ENCODE measurements around the gene CMIP.
"Not testable (repeated sequence)": the region's sequence is repeated elsewhere in the genome, so short reads cannot be mapped to it uniquely, and the experiment has no call there.

The CMIP gene

DNA sequence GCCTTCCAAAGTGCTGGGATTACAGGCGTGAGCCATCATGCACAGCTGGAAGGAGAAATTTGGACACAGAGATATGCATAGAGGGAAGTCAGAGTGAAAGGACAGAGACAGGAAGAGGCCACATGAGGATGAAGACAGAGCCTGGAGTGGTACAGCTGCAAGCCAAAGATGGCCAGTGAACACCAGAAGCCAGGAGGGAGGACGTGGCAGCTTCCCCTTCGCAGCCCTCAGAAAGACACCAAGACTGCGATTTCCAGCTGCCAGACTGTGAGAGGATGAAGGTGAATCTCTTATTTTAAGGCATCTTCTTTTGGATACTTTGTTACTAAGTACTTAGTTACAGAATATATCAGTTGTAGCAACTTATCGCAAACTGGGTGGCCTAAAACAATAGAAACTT lies 274.0 kb downstream of the CMIP start:
- no peak for DNase-seq (ENCODE audit: low read depth in 2 of 2)

GRCh38 chr16:81719993-81720392 lies 275.4 kb downstream of the CMIP start:
- DNase-seq (ENCODE audit: low read depth in 2 of 2) = no peak

DNA sequence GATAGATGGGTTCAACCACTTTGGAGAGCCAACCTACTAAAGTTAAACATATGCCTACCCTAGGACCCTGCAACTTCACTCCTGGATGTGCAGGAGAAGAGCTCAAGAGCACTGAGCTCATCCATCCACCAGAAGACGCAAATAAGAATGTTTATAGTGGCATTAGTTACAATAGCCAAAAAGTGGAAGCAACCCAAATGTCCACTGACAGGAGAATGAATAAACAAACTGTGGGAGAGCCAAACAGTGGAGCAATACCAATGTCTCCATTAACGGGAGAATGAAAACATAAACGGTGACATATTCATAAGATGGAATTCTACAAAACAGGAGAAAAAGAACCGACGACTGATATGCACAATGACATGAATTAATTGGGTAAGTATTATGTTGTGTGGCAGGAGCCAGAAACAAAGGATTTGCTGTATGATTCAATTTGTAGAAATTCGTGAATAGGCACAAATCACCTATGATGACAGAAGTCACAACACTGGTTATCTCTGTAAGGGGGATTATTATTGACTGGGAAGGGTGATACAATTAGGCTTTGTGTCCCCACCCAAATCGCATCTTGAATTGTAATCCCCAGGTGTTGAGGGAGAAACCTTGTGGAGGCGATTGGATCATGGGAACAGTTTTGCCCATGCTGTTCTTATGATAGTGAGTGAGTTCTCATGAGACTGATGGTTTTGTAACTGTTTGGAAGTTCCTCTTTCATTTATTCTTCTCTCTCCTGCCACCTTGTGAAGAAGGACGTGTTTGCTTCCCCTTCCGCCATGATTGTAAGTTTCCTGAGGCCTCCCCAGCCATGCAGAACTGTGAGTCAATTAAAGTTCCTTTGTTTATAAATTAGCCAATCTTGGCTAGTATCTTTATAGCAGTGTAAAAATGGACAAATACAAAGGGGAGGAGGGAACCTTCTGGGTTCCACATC lies 276.6 kb downstream of the CMIP start:
- DNase-seq (ENCODE audit: low read depth in 2 of 2) = no peak

GRCh38 chr16:81723098-81723723 lies 278.6 kb downstream of the CMIP start:
- no peak for DNase-seq (ENCODE audit: low read depth in 2 of 2)

- no peak for DNase-seq (ENCODE audit: low read depth in 2 of 2)
These were observed 283.8 kb downstream of the CMIP start for GRCh38 chr16:81728435-81728834.

DNA sequence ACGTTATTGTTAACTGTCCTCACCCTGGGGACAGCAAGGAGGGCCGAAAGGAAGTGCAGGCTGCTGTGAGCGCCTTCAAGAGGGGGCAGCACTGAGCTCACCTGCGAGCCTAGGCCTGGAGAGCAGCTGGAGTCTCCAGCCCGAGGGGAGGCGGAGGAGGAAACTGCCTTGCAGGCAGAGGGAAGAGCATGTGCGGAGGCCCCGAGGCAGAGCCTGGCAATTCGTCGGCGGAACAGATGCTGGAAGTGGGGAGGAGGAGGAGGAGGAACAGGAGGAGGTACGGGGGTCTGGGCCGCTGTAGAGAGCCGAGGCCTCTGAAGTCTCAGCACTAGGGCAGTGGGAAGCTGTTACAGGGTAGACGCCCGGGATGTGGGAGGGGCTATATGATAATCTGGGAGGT lies 284.8 kb downstream of the CMIP start:
- DNase-seq (ENCODE audit: low read depth in 2 of 2) = no peak

DNA sequence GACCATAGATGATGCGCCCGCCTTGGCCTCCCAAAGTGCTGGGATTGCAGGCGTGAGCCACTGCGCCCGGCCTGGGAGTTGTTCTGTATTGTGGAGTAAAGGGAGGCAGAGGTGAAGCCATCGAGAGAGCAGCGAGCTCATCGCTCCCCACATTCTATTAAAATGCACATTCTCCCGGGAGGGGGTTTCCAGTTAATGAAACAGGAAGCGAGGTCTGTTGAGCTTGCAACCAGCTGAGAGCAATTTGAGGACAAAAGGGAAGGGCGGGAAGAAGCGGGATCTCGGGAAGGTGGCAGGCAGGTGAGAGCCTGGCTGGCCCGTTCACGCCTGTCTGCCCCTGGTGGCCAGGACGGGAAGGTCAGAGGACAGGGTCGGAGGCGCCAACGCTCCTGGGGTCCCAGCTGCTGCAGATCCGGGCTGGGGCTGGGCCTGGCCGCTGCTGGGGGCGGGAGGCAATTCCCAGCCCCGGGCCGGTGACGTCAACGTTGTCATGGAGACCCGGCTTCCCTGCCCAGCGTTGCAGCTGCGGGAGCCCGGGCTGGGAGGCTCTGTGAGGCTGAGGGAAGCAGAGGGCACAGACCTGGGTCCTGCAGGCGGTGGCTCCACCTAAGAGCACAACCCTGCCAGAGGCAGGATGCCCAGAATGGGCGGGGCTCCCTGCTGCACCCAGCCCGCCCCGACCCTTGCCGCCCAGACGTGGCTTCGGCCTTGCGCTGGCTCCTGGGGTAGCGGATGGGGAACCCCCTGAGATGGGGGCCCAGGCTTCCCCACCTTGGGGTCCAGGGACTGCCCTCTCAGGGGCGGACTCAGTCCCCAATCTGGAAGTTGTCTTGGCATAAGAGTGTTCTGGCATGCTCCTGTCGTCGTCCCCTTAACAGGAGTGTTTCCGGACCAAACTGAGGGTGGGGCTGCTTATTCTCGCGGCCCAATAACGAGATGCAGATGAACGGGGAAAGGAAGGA lies 285.8 kb downstream of the CMIP start:
- peak; percentile 44 to 51 for DNase-seq (ENCODE audit: low read depth in 2 of 2)

DNA sequence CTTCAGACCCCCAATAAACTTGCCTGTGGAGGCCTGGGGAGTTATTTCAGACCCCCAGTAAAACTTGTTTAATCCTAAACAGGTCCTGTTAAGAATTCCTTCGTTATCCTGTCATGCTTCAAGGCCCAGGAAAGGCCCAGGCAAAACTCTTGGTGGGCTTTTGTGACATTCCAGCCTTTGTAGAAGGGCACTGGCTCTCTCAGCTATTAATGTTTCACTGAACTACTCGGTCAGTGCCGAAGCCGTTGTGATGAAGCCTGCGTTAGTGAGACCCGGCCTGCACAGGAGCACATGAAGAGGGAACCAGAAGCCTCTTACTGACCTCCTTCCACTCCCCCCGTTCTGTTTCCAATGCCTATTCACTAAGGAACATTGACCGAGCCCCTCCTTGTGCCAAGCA lies 287.0 kb downstream of the CMIP start:
- DNase-seq (ENCODE audit: low read depth in 2 of 2) = no peak

DNA sequence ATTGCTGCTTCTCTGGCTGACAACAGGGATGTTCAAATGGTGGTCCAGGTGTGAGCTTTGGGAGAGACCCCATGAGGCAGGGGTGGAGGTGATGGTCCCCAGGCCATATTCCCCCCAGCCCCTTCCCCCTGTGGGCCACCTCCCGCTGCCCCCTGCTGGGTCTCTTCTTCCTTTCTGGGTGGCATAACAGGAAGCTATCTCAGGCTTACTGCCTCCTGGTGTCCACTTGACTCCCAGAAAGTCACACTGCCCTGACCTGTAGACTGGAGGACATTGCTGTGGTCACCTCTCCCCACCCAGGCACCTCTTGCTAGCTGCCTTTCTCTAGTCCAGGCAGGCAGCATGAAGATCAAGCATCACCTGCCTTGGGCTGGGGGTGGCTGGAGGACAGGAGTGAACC lies 288.1 kb downstream of the CMIP start:
- DNase-seq (ENCODE audit: low read depth in 2 of 2) = no peak

DNA sequence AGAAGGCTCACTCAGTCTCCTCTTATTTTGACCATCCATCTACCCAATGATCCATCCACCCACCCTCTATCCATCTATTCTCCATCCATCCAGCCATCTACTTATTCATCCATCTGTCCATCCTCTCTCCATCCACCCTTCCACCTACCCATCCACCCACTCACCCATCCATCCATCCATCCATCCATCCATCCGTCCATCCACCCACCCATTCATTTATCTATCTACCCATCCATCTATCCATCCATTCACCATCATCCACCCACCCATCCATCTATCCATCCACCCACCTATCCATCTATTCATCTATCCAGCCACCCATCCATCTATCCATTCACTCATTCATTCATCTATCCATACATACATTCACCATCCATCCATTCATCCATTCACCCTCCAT lies 288.7 kb downstream of the CMIP start:
- no peak for DNase-seq (ENCODE audit: low read depth in 2 of 2)

DNA sequence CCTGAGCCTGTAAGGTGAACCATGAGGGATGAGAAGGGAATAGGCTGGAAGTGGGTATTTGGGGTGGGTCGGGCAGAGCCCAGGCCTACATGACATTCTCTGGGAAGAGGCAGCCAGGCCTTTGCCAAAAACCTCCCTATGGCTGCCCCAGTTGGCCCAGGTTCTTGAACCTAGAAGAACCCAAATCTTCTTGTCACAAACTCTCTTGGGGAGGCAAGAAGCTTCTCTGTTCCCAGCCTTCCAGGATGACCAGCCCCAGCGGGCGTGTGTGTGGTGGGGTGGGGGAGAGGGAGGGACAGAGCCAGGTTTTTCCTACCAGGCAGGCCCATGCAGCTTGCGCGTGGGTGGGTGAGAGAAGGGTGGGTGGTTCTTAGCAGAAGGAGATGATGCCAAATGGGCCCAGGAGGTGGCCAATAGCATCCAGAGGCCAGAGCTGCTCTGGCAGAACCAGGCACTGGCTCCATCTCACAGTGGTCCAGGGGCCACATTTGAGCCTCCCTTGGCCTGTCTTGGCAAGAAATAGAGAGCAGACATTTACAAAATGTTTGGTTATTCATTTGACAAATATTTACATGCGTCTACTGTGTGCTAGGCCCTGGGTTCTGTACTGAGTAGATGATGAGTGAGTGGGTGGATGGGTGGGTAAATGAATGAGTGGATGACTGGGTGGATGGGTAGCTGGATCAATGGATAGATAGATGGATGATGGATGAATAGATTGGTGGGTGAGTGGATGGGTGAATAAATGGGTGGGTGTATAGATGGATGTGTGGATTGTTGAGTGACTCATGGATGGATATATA lies 290.2 kb downstream of the CMIP start:
- no peak for DNase-seq (ENCODE audit: low read depth in 2 of 2)

GRCh38 chr16:81737885-81738536 lies 293.4 kb downstream of the CMIP start:
- peak; percentile 78 to 81 for DNase-seq (ENCODE audit: low read depth in 2 of 2)

- no peak for DNase-seq (ENCODE audit: low read depth in 2 of 2)
These were observed 294.3 kb downstream of the CMIP start for GRCh38 chr16:81738783-81739496.

- DNase-seq (ENCODE audit: low read depth in 2 of 2) = no peak
These were observed 294.9 kb downstream of the CMIP start for GRCh38 chr16:81739503-81739902.

- no peak for DNase-seq (ENCODE audit: low read depth in 2 of 2)
These were observed 295.6 kb downstream of the CMIP start for GRCh38 chr16:81740169-81740568.

- not testable (repeated sequence) for DNase-seq (ENCODE audit: low read depth in 2 of 2)
These were observed 296.8 kb downstream of the CMIP start for GRCh38 chr16:81741430-81741770.

DNA sequence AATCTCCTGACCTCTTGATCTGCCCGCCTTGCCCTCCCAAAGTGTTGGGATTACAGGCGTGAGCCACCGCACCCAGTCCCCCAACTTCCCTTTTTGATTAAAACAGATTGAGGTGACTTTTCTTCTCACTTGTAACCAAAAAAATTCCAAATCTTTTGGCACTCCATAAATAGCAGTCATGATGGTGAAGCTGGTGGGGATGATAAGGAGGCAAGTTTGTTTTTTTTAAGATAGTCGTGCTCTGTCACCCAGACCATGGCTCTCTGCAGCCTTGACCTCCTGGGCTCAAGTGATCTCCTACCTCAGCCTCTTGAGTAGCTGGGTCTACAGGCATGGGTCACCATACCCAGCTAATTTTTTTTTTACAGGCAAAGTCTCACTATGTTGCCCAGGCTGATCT lies 299.8 kb downstream of the CMIP start:
- no peak for DNase-seq (ENCODE audit: low read depth in 2 of 2)

- DNase-seq (ENCODE audit: low read depth in 2 of 2) = no peak
These were observed 300.3 kb downstream of the CMIP start for GRCh38 chr16:81744911-81745310.

GRCh38 chr16:81745704-81746558 lies 301.3 kb downstream of the CMIP start:
- DNase-seq (ENCODE audit: low read depth in 2 of 2) = peak; percentile 63 to 65
